ENCODE data around the gene CD99. TPM values are rescaled to one million over a fixed set of nuclear protein-coding genes. Genes with fewer than 3 reads are reported as not detected.
A peak's percentile ranks its signal among the peaks of the same experiment; 100 is the strongest.

Gene CD99
- total RNA-seq (329 and 362 TPM in 2 replicates), polyA plus RNA-seq (565 and 637 TPM in 2 replicates)

- H3K4me2 ChIP-seq, result peak within 1 kb of the TSS; percentile 81
- H3K9me2 ChIP-seq (replicated peaks; ENCODE audit: insufficient read depth), result no peaks in the 10 kb centered on the region
- H3K27ac ChIP-seq, result peak within 1 kb of the TSS; percentile 95
- H2AFZ ChIP-seq, result peak within 1 kb of the TSS; percentile 75
- H3K36me3 ChIP-seq (replicated peaks; ENCODE audit: insufficient read depth, low read depth), result no peaks in the 10 kb centered on the region
- peaks cover 48% of the 10 kb centered on the region for H3K79me2 ChIP-seq
- peak; percentile 97 for DNase-seq (ENCODE audit: low spot score)
- no peaks in the 10 kb centered on the region for H3K27me3 ChIP-seq
- TF ChIP-seq EZH2phosphoT487 (IDR thresholded peaks at IDR 0.05; ENCODE audit: low read depth, severe bottlenecking, unreplicated experiment) (no peak), EZH2 (IDR thresholded peaks at IDR 0.05; ENCODE audit: borderline replicate concordance) (no peak), CTCF (IDR thresholded peaks at IDR 0.05; ENCODE audit: poor library complexity) (no peak)
- WGBS (ENCODE audit: low lambda C conversion rate, missing lambda C conversion rate), result 0% methylated on average over 11 of the region's 73 CpGs
- peaks cover 33% of the 10 kb centered on the region for H3K4me1 ChIP-seq (ENCODE audit: insufficient read depth)
- H3K4me3 ChIP-seq, result peak within 1 kb of the TSS; percentile 97
- peaks cover 32% of the 10 kb centered on the region for H4K20me1 ChIP-seq (ENCODE audit: insufficient read depth, poor library complexity, severe bottlenecking)
- H3K9me3 ChIP-seq (ENCODE audit: low read depth), result no peaks in the 10 kb centered on the region
Measured at GRCh38 chrX:2690856-2691542, at the start of gene CD99. TSS of gene CD99 (plus strand) at chrX:2691295. CDS start at chrX:2691361, 66 bp downstream.

GRCh38 chrX:2642146-2642545 is 48.9 kb upstream of the CD99 start:
- Histone ChIP-seq H3K4me2 (no peak overlapping the region), H2AFZ (no peak overlapping the region), H3K4me3 (no peak overlapping the region), H3K36me3 (replicated peaks; ENCODE audit: insufficient read depth, low read depth) (no peaks in the 10 kb centered on the region), H3K9me3 (ENCODE audit: low read depth) (no peaks in the 10 kb centered on the region), H3K9me2 (replicated peaks; ENCODE audit: insufficient read depth) (no peaks in the 10 kb centered on the region), H4K20me1 (ENCODE audit: insufficient read depth, poor library complexity, severe bottlenecking) (no peaks in the 10 kb centered on the region), H3K27me3 (no peaks in the 10 kb centered on the region), H3K79me2 (no peaks in the 10 kb centered on the region), H3K27ac (no peak overlapping the region), H3K4me1 (ENCODE audit: insufficient read depth) (no peaks in the 10 kb centered on the region)
- 96% methylated on average over 8 of the region's 8 CpGs for WGBS (ENCODE audit: low lambda C conversion rate, missing lambda C conversion rate)
- TF ChIP-seq CTCF (IDR thresholded peaks at IDR 0.05; ENCODE audit: poor library complexity), result no peak
- TF ChIP-seq EZH2 (IDR thresholded peaks at IDR 0.05; ENCODE audit: borderline replicate concordance), result no peak
- no peak for TF ChIP-seq EZH2phosphoT487 (IDR thresholded peaks at IDR 0.05; ENCODE audit: low read depth, severe bottlenecking, unreplicated experiment)
- no peak for DNase-seq (ENCODE audit: low spot score)

- Histone ChIP-seq H3K27ac (no peak overlapping the region), H3K4me2 (no peak overlapping the region), H3K9me3 (ENCODE audit: low read depth) (no peaks in the 10 kb centered on the region), H2AFZ (no peak overlapping the region), H3K79me2 (no peaks in the 10 kb centered on the region), H3K9me2 (replicated peaks; ENCODE audit: insufficient read depth) (no peaks in the 10 kb centered on the region), H3K4me3 (no peak overlapping the region), H4K20me1 (ENCODE audit: insufficient read depth, poor library complexity, severe bottlenecking) (no peaks in the 10 kb centered on the region), H3K27me3 (no peaks in the 10 kb centered on the region), H3K36me3 (replicated peaks; ENCODE audit: insufficient read depth, low read depth) (no peaks in the 10 kb centered on the region), H3K4me1 (ENCODE audit: insufficient read depth) (no peaks in the 10 kb centered on the region)
- TF ChIP-seq CTCF (IDR thresholded peaks at IDR 0.05; ENCODE audit: poor library complexity), result no peak
- TF ChIP-seq EZH2phosphoT487 (IDR thresholded peaks at IDR 0.05; ENCODE audit: low read depth, severe bottlenecking, unreplicated experiment), result no peak
- TF ChIP-seq EZH2 (IDR thresholded peaks at IDR 0.05; ENCODE audit: borderline replicate concordance), result no peak
- 86% methylated on average over 10 of the region's 10 CpGs for WGBS (ENCODE audit: low lambda C conversion rate, missing lambda C conversion rate)
- no peak for DNase-seq (ENCODE audit: low spot score)
Measured at GRCh38 chrX:2642791-2643190, 48.3 kb upstream of the CD99 start.
